ENCODE measurements around the gene FAM81B.

DNA sequence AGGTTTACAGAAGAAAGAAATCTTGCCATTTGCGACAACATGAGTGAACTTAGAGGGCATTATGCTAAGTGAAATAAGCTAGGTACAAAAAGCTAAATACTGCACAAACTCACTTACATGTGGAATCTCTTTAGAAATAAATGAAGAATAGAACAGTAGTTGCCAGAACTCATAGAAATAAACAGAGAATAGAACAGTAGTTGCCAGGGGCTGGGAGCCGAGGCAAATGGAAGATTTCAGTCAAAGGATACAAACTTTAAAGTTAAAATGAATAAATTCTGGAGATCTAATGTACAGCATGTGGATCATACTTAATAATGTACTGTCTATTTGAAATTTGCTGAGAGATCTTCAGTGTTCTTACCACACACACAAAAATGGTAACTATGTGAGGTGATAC, 63.4 kb downstream of the FAM81B start:
- TF ChIP-seq, protein P1, sequence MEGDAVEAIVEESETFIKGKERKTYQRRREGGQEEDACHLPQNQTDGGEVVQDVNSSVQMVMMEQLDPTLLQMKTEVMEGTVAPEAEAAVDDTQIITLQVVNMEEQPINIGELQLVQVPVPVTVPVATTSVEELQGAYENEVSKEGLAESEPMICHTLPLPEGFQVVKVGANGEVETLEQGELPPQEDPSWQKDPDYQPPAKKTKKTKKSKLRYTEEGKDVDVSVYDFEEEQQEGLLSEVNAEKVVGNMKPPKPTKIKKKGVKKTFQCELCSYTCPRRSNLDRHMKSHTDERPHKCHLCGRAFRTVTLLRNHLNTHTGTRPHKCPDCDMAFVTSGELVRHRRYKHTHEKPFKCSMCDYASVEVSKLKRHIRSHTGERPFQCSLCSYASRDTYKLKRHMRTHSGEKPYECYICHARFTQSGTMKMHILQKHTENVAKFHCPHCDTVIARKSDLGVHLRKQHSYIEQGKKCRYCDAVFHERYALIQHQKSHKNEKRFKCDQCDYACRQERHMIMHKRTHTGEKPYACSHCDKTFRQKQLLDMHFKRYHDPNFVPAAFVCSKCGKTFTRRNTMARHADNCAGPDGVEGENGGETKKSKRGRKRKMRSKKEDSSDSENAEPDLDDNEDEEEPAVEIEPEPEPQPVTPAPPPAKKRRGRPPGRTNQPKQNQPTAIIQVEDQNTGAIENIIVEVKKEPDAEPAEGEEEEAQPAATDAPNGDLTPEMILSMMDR (IDR thresholded peaks at IDR 0.05): no peak
- TF ChIP-seq EZH2phosphoT487 (IDR thresholded peaks at IDR 0.05): no peak
- no peak for TF ChIP-seq EZH2 (IDR thresholded peaks at IDR 0.05)

Data from neural progenitor cell (in vitro differentiated cells).